T-helper 1 cell treated with Interleukin-12 subunit alpha and Interleukin-12 subunit beta and Interleukin-4 antibody, amounts not matched to agents 30 μg/mL and 1 μg/mL, for 36 hours (primary cell): Measurements from ENCODE around the gene LAPTM4A.
"Not testable (repeated sequence)": the region's sequence is repeated elsewhere in the genome, so short reads cannot be mapped to it uniquely, and the experiment has no call there.

ENCODE experiments used
- H3K27ac Mint-ChIP-seq: one replicate; pipeline ENCODE4 v1.8.0; 2021; ENCODE audit warnings: mild to moderate bottlenecking, mixed read lengths
- H3K27me3 Mint-ChIP-seq: one replicate; pipeline ENCODE4 v1.8.0; 2021; ENCODE audit warnings: low read depth, mixed read lengths
- H3K36me3 Mint-ChIP-seq: one replicate; pipeline ENCODE4 v1.8.0; 2021; ENCODE audit warnings: low read depth, mixed read lengths
- H3K4me1 Mint-ChIP-seq: one replicate; pipeline ENCODE4 v1.8.0; 2021; ENCODE audit warnings: low read depth, mixed read lengths
- H3K4me3 Mint-ChIP-seq: one replicate; pipeline ENCODE4 v1.8.0; 2021; ENCODE audit warnings: mild to moderate bottlenecking, moderate library complexity, mixed read lengths
- H3K9me3 Mint-ChIP-seq: one replicate; pipeline ENCODE4 v1.8.0; 2021; ENCODE audit warnings: mixed read lengths

Gene LAPTM4A

GRCh38 chr2:20082812-20083211, 31.4 kb upstream of the LAPTM4A start:
- H3K27ac Mint-ChIP-seq, H3K4me1 Mint-ChIP-seq, H3K27me3 Mint-ChIP-seq, H3K36me3 Mint-ChIP-seq, H3K4me3 Mint-ChIP-seq, H3K9me3 Mint-ChIP-seq: not testable (repeated sequence)

GRCh38 chr2:20081841-20082240, 30.4 kb upstream of the LAPTM4A start:
- Mint-ChIP-seq H3K36me3 (no peaks in the 10 kb centered on the region), H3K27ac (no peak overlapping the region), H3K27me3 (peaks cover 3% of the 10 kb centered on the region), H3K9me3 (no peaks in the 10 kb centered on the region), H3K4me1 (no peaks in the 10 kb centered on the region), H3K4me3 (no peak overlapping the region)

GRCh38 chr2:20080839-20081415, 29.5 kb upstream of the LAPTM4A start:
- H3K9me3 Mint-ChIP-seq: no peaks in the 10 kb centered on the region
- H3K27me3 Mint-ChIP-seq: peaks cover 8% of the 10 kb centered on the region
- H3K4me1 Mint-ChIP-seq: no peaks in the 10 kb centered on the region

GRCh38 chr2:20080428-20080827, 29.0 kb upstream of the LAPTM4A start:
- Mint-ChIP-seq H3K27ac (no peak overlapping the region), H3K9me3 (no peaks in the 10 kb centered on the region), H3K4me3 (no peak overlapping the region), H3K36me3 (no peaks in the 10 kb centered on the region), H3K4me1 (no peaks in the 10 kb centered on the region), H3K27me3 (peaks cover 8% of the 10 kb centered on the region)

More at GRCh38 chr2:20080839-20081415, 29.5 kb upstream of the LAPTM4A start:
- H3K4me3 Mint-ChIP-seq: no peak overlapping the region
- no peaks in the 10 kb centered on the region for H3K36me3 Mint-ChIP-seq
- no peak overlapping the region for H3K27ac Mint-ChIP-seq

GRCh38 chr2:20079546-20080115, 28.2 kb upstream of the LAPTM4A start:
- H3K4me3 Mint-ChIP-seq: no peak overlapping the region
- no peaks in the 10 kb centered on the region for H3K36me3 Mint-ChIP-seq
- peaks cover 13% of the 10 kb centered on the region for H3K27me3 Mint-ChIP-seq

GRCh38 chr2:20077411-20077940, 26.0 kb upstream of the LAPTM4A start:
- H3K27me3 Mint-ChIP-seq: peaks cover 18% of the 10 kb centered on the region
- no peak overlapping the region for H3K4me3 Mint-ChIP-seq
- no peak overlapping the region for H3K27ac Mint-ChIP-seq
- H3K9me3 Mint-ChIP-seq: no peaks in the 10 kb centered on the region
- no peaks in the 10 kb centered on the region for H3K36me3 Mint-ChIP-seq
- no peaks in the 10 kb centered on the region for H3K4me1 Mint-ChIP-seq

More at GRCh38 chr2:20079546-20080115, 28.2 kb upstream of the LAPTM4A start:
- no peaks in the 10 kb centered on the region for H3K4me1 Mint-ChIP-seq
- H3K9me3 Mint-ChIP-seq: no peaks in the 10 kb centered on the region
- H3K27ac Mint-ChIP-seq: no peak overlapping the region

GRCh38 chr2:20076757-20077156, 25.3 kb upstream of the LAPTM4A start:
- Mint-ChIP-seq H3K27me3 (peaks cover 18% of the 10 kb centered on the region), H3K9me3 (no peaks in the 10 kb centered on the region), H3K27ac (no peak overlapping the region), H3K36me3 (no peaks in the 10 kb centered on the region), H3K4me1 (no peaks in the 10 kb centered on the region), H3K4me3 (no peak overlapping the region)

- Mint-ChIP-seq H3K4me1 (no peaks in the 10 kb centered on the region), H3K27me3 (peaks cover 18% of the 10 kb centered on the region), H3K4me3 (no peak overlapping the region), H3K9me3 (no peaks in the 10 kb centered on the region), H3K27ac (no peak overlapping the region), H3K36me3 (no peaks in the 10 kb centered on the region)
Measured at GRCh38 chr2:20074901-20075300, 23.5 kb upstream of the LAPTM4A start.

GRCh38 chr2:20074046-20074648, 22.7 kb upstream of the LAPTM4A start:
- not testable (repeated sequence) for H3K36me3 Mint-ChIP-seq

GRCh38 chr2:20073460-20073859, 22.0 kb upstream of the LAPTM4A start:
- H3K27ac Mint-ChIP-seq: no peak overlapping the region

More at GRCh38 chr2:20074046-20074648, 22.7 kb upstream of the LAPTM4A start:
- not testable (repeated sequence) for H3K4me3 Mint-ChIP-seq, H3K27ac Mint-ChIP-seq, H3K4me1 Mint-ChIP-seq, H3K9me3 Mint-ChIP-seq
- H3K27me3 Mint-ChIP-seq: peaks cover 18% of the 10 kb centered on the region

GRCh38 chr2:20072436-20073158, 21.2 kb upstream of the LAPTM4A start:
- Mint-ChIP-seq H3K27me3 (peaks cover 18% of the 10 kb centered on the region), H3K27ac (no peak overlapping the region), H3K4me3 (no peak overlapping the region), H3K36me3 (no peaks in the 10 kb centered on the region), H3K4me1 (no peaks in the 10 kb centered on the region), H3K9me3 (no peaks in the 10 kb centered on the region)

More at GRCh38 chr2:20073460-20073859, 22.0 kb upstream of the LAPTM4A start:
- H3K4me3 Mint-ChIP-seq: no peak overlapping the region
- H3K36me3 Mint-ChIP-seq: no peaks in the 10 kb centered on the region
- peaks cover 18% of the 10 kb centered on the region for H3K27me3 Mint-ChIP-seq
- H3K4me1 Mint-ChIP-seq: no peaks in the 10 kb centered on the region
- H3K9me3 Mint-ChIP-seq: no peaks in the 10 kb centered on the region

GRCh38 chr2:20071397-20072383, 20.3 kb upstream of the LAPTM4A start:
- H3K27ac Mint-ChIP-seq: no peak overlapping the region

GRCh38 chr2:20069756-20070155, 18.3 kb upstream of the LAPTM4A start:
- H3K27ac Mint-ChIP-seq: no peak overlapping the region
- H3K4me3 Mint-ChIP-seq: no peak overlapping the region
- H3K9me3 Mint-ChIP-seq: no peaks in the 10 kb centered on the region
- H3K36me3 Mint-ChIP-seq: no peaks in the 10 kb centered on the region
- H3K27me3 Mint-ChIP-seq: peaks cover 6% of the 10 kb centered on the region
- no peaks in the 10 kb centered on the region for H3K4me1 Mint-ChIP-seq

More at GRCh38 chr2:20071397-20072383, 20.3 kb upstream of the LAPTM4A start:
- Mint-ChIP-seq H3K27me3 (peaks cover 15% of the 10 kb centered on the region), H3K4me1 (no peaks in the 10 kb centered on the region), H3K4me3 (no peak overlapping the region), H3K9me3 (no peaks in the 10 kb centered on the region), H3K36me3 (no peaks in the 10 kb centered on the region)
